A549 (cell line): ENCODE results near the gene AFDN. TPM values are rescaled to one million over a fixed set of nuclear protein-coding genes. Genes with fewer than 3 reads are reported as not detected.

Experiments used
- ATAC-seq, 2 experiments: fragments of 200-7000 bp in 1 of 2; fragments of >200 bp in 1 of 2; cut with Nextera tagmentation in 1 of 2; cut with Tn5 transposase in 1 of 2; 3 replicates each; pipeline versions ENCODE4 v1.8.0 to v1.9.1; 2018 to 2020; ENCODE audit warnings: mild to moderate bottlenecking in 1 of 2, moderate library complexity in 1 of 2
- CTCF ChIA-PET: fragments of 300-600 bp; sonication (Branson Sonifier 250); formaldehyde crosslinking; extraction: SDS; loops from one replicate; lab custom pipeline; 2021; ENCODE audit warnings: antibody characterized with exemption, inconsistent platforms; lab: Yijun Ruan, JAX
- POLR2A ChIA-PET: fragments of 350-600 bp; formaldehyde crosslinking; extraction: SDS; loops from one replicate; lab custom pipeline; 2021; ENCODE audit warnings: antibody characterized with exemption, inconsistent platforms; lab: Yijun Ruan, JAX
- DNase-seq, 2 experiments: peaks; one replicate each; pipeline versions ENCODE4 v3.0.0 to v3.0.0-alpha.2; 2011 to 2016; ENCODE audit warnings: low read depth in 1 of 2, low spot score in 1 of 2
- FAIRE-seq: peaks from 2 replicates; lab custom pipeline; 2011; peaks lifted over from hg19 to GRCh38; lab: Jason Lieb, UNC
- H3K27ac ChIP-seq, 2 experiments: fragments of >200 bp; sonication (Bioruptor Twin); formaldehyde crosslinking; 3 replicates each; pipeline ENCODE4 v1.5.1; 2016 to 2017
- H3K4me1 ChIP-seq: fragments of >200 bp; sonication (Bioruptor Twin); formaldehyde crosslinking; 3 replicates; pipeline ENCODE4 v1.6.1; 2016
- H3K4me2 ChIP-seq: fragments of >200 bp; sonication (Bioruptor Twin); formaldehyde crosslinking; 3 replicates; pipeline ENCODE4 v1.6.1; 2016
- H3K4me3 ChIP-seq: fragments of >200 bp; sonication (Bioruptor Twin); formaldehyde crosslinking; 3 replicates; pipeline ENCODE4 v1.5.1; 2016
- H3K9me3 ChIP-seq: fragments of >200 bp; sonication (Bioruptor Twin); formaldehyde crosslinking; 3 replicates; pipeline ENCODE4 v1.6.1; 2016
- BHLHE40 ChIP-seq: IDR thresholded peaks from 2 replicates; pipeline ENCODE4 v1.6.1; 2012; ENCODE audit warnings: low read depth, low read length, inconsistent platforms
- CBX2 ChIP-seq: fragments of 200-600 bp; sonication (generic); IDR thresholded peaks from 2 replicates; pipeline ENCODE4 v1.6.1; 2016; ENCODE audit warnings: low read depth, mild to moderate bottlenecking, borderline replicate concordance
- CBX8 ChIP-seq: fragments of 200-600 bp; sonication (generic); IDR thresholded peaks from 2 replicates; pipeline ENCODE4 v1.6.1; 2016
- CEBPB ChIP-seq, 2 experiments: fragments of >200 bp in 1 of 2; sonication (Bioruptor Twin) in 1 of 2; formaldehyde crosslinking in 1 of 2; IDR thresholded peaks; 2 replicates each; pipeline ENCODE4 v1.6.1; 2012 to 2016
- EHF ChIP-seq: fragments of 250-450 bp; sonication (Bioruptor Pico); IDR thresholded peaks from 2 replicates; pipeline ENCODE4 v1.5.0; 2020; ENCODE audit warnings: mild to moderate bottlenecking
- GATA3 ChIP-seq: IDR thresholded peaks from 2 replicates; pipeline ENCODE4 v1.6.1; 2012; ENCODE audit warnings: borderline replicate concordance
- HDAC2 ChIP-seq: fragments of 200-600 bp; sonication (generic); IDR thresholded peaks from 2 replicates; pipeline ENCODE4 v1.6.1; 2016
- HOXA7 ChIP-seq: fragments of 250-450 bp; sonication (Bioruptor Pico); IDR thresholded peaks from 2 replicates; pipeline ENCODE4 v1.5.0; 2020; ENCODE audit warnings: mild to moderate bottlenecking, moderate library complexity
- HOXB13 ChIP-seq: fragments of 250-450 bp; sonication (Bioruptor Pico); IDR thresholded peaks from 2 replicates; pipeline ENCODE4 v1.5.0; 2020; ENCODE audit warnings: low read depth, mild to moderate bottlenecking, moderate library complexity
- JUNB ChIP-seq: fragments of >200 bp; sonication (Bioruptor Twin); formaldehyde crosslinking; IDR thresholded peaks from 2 replicates; pipeline ENCODE4 v1.6.1; 2016
- KDM5A ChIP-seq: fragments of 200-600 bp; sonication (generic); IDR thresholded peaks from 2 replicates; pipeline ENCODE4 v1.6.1; 2016; ENCODE audit warnings: antibody characterized with exemption, mild to moderate bottlenecking
- NPAS2 ChIP-seq: fragments of 250-450 bp; sonication (Bioruptor Pico); IDR thresholded peaks from 2 replicates; pipeline ENCODE4 v1.8.0; 2022; ENCODE audit warnings: mild to moderate bottlenecking, moderate library complexity, borderline replicate concordance
- PHF8 ChIP-seq: fragments of 200-600 bp; sonication (generic); IDR thresholded peaks from 2 replicates; pipeline ENCODE4 v1.6.1; 2016; ENCODE audit warnings: low read depth, mild to moderate bottlenecking, antibody characterized with exemption, moderate library complexity, borderline replicate concordance
- POLR2AphosphoS2 ChIP-seq: conservative IDR thresholded peaks from 2 replicates; pipeline ENCODE4 v1.6.1; 2012; ENCODE audit warnings: low read length, improper control_type of control experiment, inconsistent platforms
- RFX5 ChIP-seq: fragments of 450-650 bp; IDR thresholded peaks from 2 replicates; pipeline ENCODE4 v1.7.1; 2014; ENCODE audit warnings: antibody characterized with exemption, mild to moderate bottlenecking, moderate library complexity
- ZNF302 ChIP-seq: fragments of 250-450 bp; sonication (Bioruptor Pico); IDR thresholded peaks from 2 replicates; pipeline ENCODE4 v1.9.0; 2021; ENCODE audit warnings: inconsistent platforms, mild to moderate bottlenecking, moderate library complexity
- ZSCAN20 ChIP-seq: fragments of 250-450 bp; sonication (Bioruptor Pico); IDR thresholded peaks from 2 replicates; pipeline ENCODE4 v1.8.0; 2022; ENCODE audit warnings: mild to moderate bottlenecking, moderate library complexity
- WGBS: methylation state at CpG from one replicate; pipeline ENCODE4 v1.1.6; 2017; ENCODE audit errors: missing lambda C conversion rate; 5-methylcytosine and 5-hydroxymethylcytosine counted together
- polyA plus RNA-seq, 4 experiments: library from polyadenylated mRNA; depleted of rRNA in 3 of 4; stranded (reverse); fragments of >200 nt; fragmentation: RNase III in 1 of 4; extraction: RNeasy Plus Mini Kit Qiagen cat#74134 plus additional on column Dnase treatment in 1 of 4; gene quantifications; 2 replicates in 3 of 4; 3 replicates in 1 of 4; pipeline ENCODE4 v1.2.3, GENCODE V29; 2011 to 2017
- TF ChIP-seq, protein P1 (sequence below): IDR thresholded peaks from 2 replicates; pipeline ENCODE4 v1.6.1; 2012
- TF ChIP-seq, protein P2 (sequence below): fragments of >200 bp; sonication (Bioruptor Twin); formaldehyde crosslinking; IDR thresholded peaks from 2 replicates; pipeline ENCODE4 v1.6.1; 2016
- TF ChIP-seq, protein P3 (sequence below): fragments of 250-450 bp; sonication (Bioruptor Pico); IDR thresholded peaks from 2 replicates; pipeline ENCODE4 v1.5.0; 2021; ENCODE audit warnings: mild to moderate bottlenecking, moderate library complexity, borderline replicate concordance
- TF ChIP-seq, protein P4 (sequence below): fragments of 450-650 bp; IDR thresholded peaks from 2 replicates; pipeline ENCODE4 v1.6.1; 2014; ENCODE audit warnings: antibody characterized with exemption
- TF ChIP-seq, protein P5 (sequence below): fragments of >200 bp; sonication (Bioruptor Twin); formaldehyde crosslinking; IDR thresholded peaks from 3 replicates; pipeline ENCODE4 v1.6.1; 2016
- TF ChIP-seq, protein P6 (sequence below): fragments of 250-450 bp; sonication (Bioruptor Pico); IDR thresholded peaks from 2 replicates; pipeline ENCODE4 v1.5.0; 2020; ENCODE audit warnings: low read depth, mild to moderate bottlenecking, moderate library complexity

AFDN gene
- polyA plus RNA-seq, 2 of the 4 experiments (the other 2 are of a cell fraction), result 17.5 to 40.8 TPM

DNA sequence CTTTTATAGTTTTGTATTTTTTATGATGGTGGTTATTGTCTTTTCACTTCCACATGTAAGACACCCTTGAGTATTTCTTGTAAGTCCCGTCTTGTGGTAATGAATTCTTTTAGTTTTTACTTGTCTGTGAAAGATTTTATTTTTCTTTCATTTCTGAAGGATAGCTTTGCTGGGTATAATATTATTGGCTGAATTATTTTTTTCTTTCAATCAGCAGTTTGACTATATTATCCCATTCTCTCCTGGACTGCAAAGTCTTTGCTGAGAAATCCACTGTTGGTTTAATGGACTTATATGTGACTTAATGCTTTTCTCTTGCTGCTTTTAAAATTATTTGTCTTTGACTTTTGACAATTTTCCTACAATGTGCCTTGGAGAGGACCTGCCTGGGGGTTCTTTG, 184.6 kb downstream of the AFDN start:
- no peak for FAIRE-seq
- H3K4me3 ChIP-seq, result no peak overlapping the region
- H3K27ac ChIP-seq, result no peak overlapping the region
- H3K9me3 ChIP-seq, result peaks cover 31% of the 10 kb centered on the region
- TF ChIP-seq, protein P1, sequence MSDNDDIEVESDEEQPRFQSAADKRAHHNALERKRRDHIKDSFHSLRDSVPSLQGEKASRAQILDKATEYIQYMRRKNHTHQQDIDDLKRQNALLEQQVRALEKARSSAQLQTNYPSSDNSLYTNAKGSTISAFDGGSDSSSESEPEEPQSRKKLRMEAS, result no peak
- TF ChIP-seq, protein P2, sequence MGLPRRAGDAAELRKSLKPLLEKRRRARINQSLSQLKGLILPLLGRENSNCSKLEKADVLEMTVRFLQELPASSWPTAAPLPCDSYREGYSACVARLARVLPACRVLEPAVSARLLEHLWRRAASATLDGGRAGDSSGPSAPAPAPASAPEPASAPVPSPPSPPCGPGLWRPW, result no peak
- DNase-seq, result no peak
- ATAC-seq, result no peak
- 36% methylated on average over 1 of the region's 1 CpG for WGBS
- ChIA-PET POLR2A (no interaction called here), CTCF (no interaction called here)
- H3K4me2 ChIP-seq, result no peak overlapping the region
- peaks cover 6% of the 10 kb centered on the region; the same call in 2 of the 3 replicates for H3K4me1 ChIP-seq

DNA sequence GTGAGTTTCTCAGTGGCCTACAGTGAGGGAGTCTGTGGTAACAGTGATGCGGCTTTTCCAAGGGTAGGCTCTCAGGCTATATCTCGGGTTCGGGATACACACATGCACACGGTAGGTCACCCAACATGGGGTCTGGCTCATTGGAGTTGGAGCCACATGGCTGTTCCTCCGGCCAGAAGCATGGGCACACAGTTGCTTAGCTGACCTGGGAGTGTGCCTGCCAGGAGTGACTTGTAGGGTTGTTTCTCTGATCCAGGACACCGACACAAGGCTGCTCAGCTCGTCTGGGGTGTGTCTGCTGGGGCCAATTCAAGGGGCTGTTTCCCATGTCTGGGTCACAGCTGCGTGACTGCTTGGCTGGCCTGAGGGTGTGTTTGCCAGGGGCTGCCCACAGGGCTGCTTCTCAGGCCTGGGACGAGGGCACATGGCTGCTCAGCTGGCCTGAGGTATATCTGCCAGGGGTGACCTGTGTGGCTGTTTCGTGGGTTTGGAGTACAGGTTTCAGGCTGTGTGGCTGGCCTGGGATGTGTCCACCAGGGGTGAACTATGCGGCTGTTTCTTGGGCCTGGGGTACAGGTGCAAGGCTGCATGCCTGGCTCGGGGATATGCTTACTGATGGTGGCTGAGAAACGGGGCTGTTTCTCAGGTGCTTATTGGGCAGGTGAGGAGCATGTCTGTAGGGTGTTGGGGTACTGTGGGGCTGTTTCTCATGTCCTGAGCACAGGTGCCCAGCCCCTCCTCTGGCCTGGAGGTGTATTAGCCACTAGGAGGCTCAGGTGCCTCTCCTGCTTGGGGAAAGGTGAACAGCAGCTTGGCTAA, 185.9 kb downstream of the AFDN start:
- Histone ChIP-seq H3K27ac (no peak overlapping the region), H3K9me3 (peaks cover 31% of the 10 kb centered on the region), H3K4me1 (no peaks in the 10 kb centered on the region), H3K4me2 (no peak overlapping the region), H3K4me3 (no peak overlapping the region)
- TF ChIP-seq POLR2AphosphoS2 (no peak), CBX8 (no peak), JUNB (no peak), HOXA7 (CRISPR knock-in tag) (no peak), EHF (CRISPR knock-in tag) (no peak), GATA3 (no peak), ZSCAN20 (CRISPR knock-in tag) (no peak), CBX2 (no peak), HDAC2 (no peak), NPAS2 (CRISPR knock-in tag) (no peak)
- TF ChIP-seq, protein P3, sequence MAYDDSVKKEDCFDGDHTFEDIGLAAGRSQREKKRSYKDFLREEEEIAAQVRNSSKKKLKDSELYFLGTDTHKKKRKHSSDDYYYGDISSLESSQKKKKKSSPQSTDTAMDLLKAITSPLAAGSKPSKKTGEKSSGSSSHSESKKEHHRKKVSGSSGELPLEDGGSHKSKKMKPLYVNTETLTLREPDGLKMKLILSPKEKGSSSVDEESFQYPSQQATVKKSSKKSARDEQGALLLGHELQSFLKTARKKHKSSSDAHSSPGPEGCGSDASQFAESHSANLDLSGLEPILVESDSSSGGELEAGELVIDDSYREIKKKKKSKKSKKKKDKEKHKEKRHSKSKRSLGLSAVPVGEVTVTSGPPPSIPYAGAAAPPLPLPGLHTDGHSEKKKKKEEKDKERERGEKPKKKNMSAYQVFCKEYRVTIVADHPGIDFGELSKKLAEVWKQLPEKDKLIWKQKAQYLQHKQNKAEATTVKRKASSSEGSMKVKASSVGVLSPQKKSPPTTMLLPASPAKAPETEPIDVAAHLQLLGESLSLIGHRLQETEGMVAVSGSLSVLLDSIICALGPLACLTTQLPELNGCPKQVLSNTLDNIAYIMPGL (CRISPR knock-in tag), result no peak
- TF ChIP-seq, protein P4, sequence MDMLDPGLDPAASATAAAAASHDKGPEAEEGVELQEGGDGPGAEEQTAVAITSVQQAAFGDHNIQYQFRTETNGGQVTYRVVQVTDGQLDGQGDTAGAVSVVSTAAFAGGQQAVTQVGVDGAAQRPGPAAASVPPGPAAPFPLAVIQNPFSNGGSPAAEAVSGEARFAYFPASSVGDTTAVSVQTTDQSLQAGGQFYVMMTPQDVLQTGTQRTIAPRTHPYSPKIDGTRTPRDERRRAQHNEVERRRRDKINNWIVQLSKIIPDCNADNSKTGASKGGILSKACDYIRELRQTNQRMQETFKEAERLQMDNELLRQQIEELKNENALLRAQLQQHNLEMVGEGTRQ, result no peak
- no peak for ATAC-seq
- no peak for DNase-seq
- ChIA-PET POLR2A (no interaction called here), CTCF (no interaction called here)
- FAIRE-seq, result no peak
- WGBS, result 84% methylated on average over 7 of the region's 13 CpGs

DNA sequence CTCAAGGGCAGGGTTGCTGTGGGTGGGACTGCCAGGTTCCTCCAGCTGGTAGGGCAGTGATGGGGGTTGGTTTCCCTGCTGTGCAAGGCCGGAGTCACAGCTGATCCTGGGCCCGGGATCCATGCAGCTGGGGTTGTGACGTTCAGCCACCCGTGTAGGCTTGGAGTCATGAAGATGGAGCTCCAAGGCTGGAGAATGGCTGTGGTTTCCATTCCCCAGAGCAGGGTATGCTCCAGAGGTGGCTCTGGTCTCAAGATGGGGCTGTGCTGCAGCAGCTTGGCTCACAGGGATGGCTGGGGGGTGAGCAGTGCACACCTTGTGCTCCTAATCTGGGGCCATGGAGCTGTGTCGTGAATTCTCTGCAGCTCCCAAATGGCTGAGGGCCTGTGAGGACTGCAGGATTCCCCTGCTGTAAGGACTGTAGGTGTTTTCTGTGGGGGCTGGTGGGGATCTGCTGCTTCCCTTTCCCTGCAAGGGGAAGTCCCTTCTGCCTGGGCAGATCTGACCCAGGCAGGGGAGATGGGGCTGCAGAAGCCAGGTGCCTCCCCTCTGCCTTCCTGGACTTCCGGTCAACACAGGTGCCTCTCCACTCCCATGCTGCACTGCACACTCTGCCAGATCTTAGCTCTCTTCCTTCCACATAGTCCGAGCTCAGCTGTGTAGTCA, 186.7 kb downstream of the AFDN start:
- ChIA-PET CTCF (no interaction called here), POLR2A (no interaction called here)
- Histone ChIP-seq H3K27ac (no peak overlapping the region), H3K9me3 (peaks cover 29% of the 10 kb centered on the region), H3K4me1 (no peaks in the 10 kb centered on the region), H3K4me2 (no peak overlapping the region), H3K4me3 (no peak overlapping the region)
- FAIRE-seq (no peak), ATAC-seq (no peak), DNase-seq (no peak)
- TF ChIP-seq, protein P5, sequence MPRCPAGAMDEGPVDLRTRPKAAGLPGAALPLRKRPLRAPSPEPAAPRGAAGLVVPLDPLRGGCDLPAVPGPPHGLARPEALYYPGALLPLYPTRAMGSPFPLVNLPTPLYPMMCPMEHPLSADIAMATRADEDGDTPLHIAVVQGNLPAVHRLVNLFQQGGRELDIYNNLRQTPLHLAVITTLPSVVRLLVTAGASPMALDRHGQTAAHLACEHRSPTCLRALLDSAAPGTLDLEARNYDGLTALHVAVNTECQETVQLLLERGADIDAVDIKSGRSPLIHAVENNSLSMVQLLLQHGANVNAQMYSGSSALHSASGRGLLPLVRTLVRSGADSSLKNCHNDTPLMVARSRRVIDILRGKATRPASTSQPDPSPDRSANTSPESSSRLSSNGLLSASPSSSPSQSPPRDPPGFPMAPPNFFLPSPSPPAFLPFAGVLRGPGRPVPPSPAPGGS, result no peak
- no peak for TF ChIP-seq BHLHE40
- no peak for TF ChIP-seq HOXB13 (CRISPR knock-in tag)
- TF ChIP-seq RFX5, result no peak
- TF ChIP-seq ZNF302 (CRISPR knock-in tag), result no peak
- TF ChIP-seq CBX2, result no peak
- no peak for TF ChIP-seq POLR2AphosphoS2
- no peak for TF ChIP-seq KDM5A
- TF ChIP-seq, protein P6, sequence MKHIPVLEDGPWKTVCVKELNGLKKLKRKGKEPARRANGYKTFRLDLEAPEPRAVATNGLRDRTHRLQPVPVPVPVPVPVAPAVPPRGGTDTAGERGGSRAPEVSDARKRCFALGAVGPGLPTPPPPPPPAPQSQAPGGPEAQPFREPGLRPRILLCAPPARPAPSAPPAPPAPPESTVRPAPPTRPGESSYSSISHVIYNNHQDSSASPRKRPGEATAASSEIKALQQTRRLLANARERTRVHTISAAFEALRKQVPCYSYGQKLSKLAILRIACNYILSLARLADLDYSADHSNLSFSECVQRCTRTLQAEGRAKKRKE, result no peak
- no peak for TF ChIP-seq CEBPB (IDR thresholded peaks at IDR 0.05)
- no peak for TF ChIP-seq PHF8
- 69% methylated on average over 6 of the region's 7 CpGs for WGBS
